GM20000 (cell line): Measurements from ENCODE around the gene CFAP46.
"Not testable (repeated sequence)": the region's sequence is repeated elsewhere in the genome, so short reads cannot be mapped to it uniquely, and the experiment has no call there.

Source experiments
- DNase-seq: peaks from one replicate; pipeline ENCODE4 v3.0.0; 2012; ENCODE audit warnings: low spot score
- TF ChIP-seq, protein P1 (sequence below): IDR thresholded peaks from 2 replicates; pipeline ENCODE4 v1.5.1; 2012; ENCODE audit warnings: mild to moderate bottlenecking, control low read depth; ENCODE audit errors: extremely low read depth, missing control alignments

The CFAP46 gene

DNA sequence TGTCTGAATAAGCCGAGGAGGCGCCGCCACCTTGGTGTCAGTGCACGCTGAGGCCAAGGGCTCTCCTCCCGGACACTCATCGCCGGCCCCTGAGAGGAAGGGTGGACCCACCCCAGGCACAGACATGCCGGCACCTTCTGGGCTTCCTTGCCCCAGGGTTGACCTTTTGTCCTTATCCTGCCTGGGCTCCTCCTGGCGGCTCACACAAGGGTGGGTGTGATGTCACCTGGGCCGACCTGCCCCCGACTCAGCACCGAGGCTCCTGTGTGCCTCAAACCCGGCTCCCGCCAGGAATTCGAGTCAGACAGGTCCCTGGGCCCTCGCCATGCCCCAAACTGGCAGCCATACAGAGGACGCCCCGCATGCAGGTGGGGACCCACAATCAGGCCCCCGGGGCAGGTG, 17.7 kb upstream of the CFAP46 start:
- TF ChIP-seq, protein P1, sequence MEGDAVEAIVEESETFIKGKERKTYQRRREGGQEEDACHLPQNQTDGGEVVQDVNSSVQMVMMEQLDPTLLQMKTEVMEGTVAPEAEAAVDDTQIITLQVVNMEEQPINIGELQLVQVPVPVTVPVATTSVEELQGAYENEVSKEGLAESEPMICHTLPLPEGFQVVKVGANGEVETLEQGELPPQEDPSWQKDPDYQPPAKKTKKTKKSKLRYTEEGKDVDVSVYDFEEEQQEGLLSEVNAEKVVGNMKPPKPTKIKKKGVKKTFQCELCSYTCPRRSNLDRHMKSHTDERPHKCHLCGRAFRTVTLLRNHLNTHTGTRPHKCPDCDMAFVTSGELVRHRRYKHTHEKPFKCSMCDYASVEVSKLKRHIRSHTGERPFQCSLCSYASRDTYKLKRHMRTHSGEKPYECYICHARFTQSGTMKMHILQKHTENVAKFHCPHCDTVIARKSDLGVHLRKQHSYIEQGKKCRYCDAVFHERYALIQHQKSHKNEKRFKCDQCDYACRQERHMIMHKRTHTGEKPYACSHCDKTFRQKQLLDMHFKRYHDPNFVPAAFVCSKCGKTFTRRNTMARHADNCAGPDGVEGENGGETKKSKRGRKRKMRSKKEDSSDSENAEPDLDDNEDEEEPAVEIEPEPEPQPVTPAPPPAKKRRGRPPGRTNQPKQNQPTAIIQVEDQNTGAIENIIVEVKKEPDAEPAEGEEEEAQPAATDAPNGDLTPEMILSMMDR: no peak
- DNase-seq: no peak

DNA sequence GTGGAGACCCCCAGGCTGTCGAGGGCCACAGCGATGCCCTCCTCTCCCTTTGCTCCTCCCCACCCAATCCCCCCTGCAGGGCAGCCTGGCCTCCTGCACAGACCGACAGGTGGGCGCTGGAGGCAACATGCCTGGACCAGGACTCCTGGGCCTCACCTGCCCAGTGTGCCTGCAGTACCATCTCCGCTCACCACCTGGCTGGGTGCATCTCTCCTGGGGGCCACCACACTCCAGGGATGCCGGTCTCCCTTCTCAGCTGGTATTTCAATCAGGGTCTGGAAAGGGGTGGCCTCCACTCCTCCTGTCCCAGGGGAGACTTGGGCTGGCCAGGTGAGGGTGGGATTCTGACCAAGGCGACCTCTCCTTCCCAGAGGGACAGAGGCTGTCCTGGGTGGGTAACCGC, 17.2 kb upstream of the CFAP46 start:
- TF ChIP-seq, protein P1: no peak
- DNase-seq: no peak

DNA sequence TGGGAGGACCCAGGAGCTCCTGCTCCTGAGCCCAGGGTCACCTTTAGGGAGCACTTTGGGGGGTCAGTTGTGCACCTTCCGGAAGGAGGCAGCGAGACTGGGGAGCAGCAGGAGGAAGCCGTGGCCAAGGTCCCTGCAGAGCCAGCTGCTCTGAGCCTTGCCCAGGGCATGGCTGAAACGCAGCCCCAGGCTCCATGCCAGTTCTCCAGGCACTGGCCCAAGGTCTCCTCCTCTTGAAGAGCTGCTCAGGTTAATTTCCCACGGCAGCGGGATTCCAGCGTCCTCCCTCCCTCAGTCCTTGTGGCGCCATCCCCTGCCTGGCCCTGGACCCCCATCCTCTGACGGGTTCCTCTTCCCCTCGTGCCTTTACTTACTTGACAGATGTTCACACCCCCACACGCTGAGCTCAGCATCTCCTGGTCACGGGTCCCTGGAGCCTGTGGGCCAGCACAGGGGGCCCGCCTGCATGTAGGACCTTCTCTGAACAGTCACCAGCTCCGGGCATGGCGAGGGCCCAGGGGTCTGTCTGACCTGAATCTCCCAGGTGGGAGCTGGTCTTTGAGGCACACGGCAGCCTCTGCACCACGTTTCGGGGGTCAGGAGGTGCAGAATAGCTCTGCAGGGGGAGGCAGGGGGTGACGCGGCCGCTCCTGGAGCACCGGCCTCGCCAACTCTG, 16.7 kb upstream of the CFAP46 start:
- TF ChIP-seq, protein P1: no peak
- no peak for DNase-seq

DNA sequence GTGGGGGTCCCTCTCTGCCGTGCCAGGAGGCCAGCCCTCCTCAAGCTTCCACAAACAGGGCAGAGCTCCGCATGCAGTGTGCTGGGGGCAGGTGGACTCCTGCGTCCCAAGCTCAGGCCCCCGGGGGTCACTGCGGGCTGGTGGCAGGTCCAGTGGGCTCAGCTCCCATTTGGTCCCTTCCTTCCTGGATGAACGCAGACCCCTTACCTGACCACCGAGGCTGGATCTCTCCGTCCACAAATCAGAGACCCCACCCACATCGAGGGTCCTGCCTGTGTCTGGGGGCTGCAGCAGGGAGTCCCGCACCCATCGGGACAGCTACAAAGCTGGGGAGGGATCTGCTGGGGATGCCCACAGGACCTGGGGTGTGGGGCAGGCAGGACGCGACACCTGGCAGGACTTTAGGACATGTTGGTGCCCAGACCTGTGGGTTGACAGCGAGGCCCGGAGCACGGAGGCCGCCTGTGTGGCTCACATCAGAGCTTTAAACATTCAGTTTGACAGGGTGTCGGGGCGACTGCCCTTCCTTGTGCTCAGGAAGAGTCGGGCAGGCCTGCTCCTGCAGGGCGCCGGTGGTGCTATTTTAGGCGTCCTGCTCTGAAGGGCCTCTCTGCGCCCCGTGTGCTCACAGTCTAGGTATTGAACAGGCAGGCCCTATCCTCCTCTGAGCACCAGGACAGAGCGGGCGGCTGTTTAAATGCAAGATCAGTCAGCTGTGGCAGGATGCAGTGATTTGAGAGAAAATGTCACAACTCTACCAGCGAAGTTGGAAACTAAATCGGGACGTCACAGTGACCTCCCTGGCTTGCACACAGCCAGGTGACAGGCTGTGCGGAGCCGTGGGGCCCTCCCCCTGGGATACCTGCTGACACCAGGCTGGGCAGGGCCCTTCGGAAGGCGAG, 15.9 kb upstream of the CFAP46 start:
- TF ChIP-seq, protein P1: no peak
- no peak for DNase-seq

DNA sequence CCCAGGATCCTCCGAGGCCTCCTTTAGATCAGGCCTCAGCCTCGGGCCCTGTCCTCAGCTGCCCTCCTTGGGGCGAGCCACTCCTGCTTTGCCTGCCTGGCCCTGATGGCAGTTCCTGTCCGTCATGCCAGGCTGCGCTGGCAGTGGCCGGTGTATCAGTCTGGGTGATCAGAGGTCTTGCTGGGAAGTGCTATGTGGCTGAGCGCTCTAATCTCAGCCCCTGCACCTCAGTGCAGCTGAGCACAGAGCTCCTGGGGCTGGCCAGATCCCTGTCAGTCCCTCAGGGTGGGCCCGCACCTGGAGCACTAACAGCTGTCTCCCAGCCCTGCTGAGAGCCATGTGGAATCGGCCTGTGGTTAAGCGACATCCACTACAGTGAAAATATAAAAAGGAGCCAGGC, 14.8 kb upstream of the CFAP46 start:
- no peak for DNase-seq

DNA sequence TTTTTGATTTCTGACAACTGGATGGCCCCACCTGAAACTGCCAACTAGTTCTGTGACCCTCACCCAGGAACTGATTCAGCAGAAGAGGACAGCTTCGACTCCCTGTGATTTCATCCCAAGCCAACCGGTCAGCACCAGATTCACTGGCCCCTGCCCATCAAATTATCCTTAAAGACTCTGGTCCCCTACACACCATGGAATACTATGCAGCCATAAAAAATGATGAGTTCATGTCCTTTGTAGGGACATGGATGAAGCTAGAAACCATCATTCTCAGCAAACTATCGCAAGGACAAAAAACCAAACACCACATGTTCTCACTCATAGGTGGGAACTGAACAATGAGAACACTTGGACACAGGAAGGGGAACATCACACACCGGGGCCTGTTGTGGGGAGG, 13.9 kb upstream of the CFAP46 start:
- not testable (repeated sequence) for DNase-seq

More for the DNA sequence above, 14.8 kb upstream of the CFAP46 start:
- TF ChIP-seq, protein P1: no peak

DNA sequence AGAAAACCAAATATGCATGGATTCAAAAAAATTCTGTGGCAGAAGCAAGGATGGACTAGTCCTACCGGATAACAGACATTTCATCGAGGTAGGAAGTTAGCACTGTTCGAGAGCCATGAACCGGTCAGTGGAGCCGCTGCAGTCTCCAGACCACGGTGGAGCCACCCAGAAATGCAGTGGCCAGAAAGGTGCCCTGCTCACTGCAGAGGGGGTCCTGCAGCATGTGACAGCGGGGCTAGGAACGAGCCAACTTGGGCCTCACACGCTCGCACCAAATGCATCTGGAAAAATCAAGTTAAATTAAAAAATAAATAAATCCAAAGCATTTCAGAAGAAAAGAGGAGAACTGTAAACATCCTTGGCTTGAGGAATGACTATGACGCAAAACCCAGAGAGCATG, 13.1 kb upstream of the CFAP46 start:
- TF ChIP-seq, protein P1: no peak
- DNase-seq: no peak
